H1 (cell line): ENCODE data around the gene TGFBR1. TPM values are rescaled to one million over a fixed set of nuclear protein-coding genes. Genes with fewer than 3 reads are reported as not detected.

Experiments
- ATF3 ChIP-seq: IDR thresholded peaks from 2 replicates; pipeline ENCODE4 v1.6.1; 2011; ENCODE audit warnings: low read depth, mild to moderate bottlenecking, low read length; ENCODE audit not compliant: insufficient read depth
- SIN3A ChIP-seq, 2 experiments: IDR thresholded peaks in 1 of 2; conservative IDR thresholded peaks in 1 of 2; 2 replicates each; pipeline ENCODE4 v1.6.1; 2011 to 2012; ENCODE audit warnings: low read length in 2 of 2, improper control_type of control experiment in 1 of 2, low read depth in 1 of 2, mild to moderate bottlenecking in 1 of 2
- TAF7 ChIP-seq: optimal IDR thresholded peaks from 2 replicates; pipeline ENCODE3; 2011; ENCODE audit warnings: low read depth, mild to moderate bottlenecking, inconsistent platforms, low read length, moderate library complexity, borderline replicate concordance
- polyA plus RNA-seq, 7 experiments: library from polyadenylated mRNA; depleted of rRNA in 3 of 7; stranded (reverse) in 5 of 7; unstranded in 2 of 7; fragments of >200 nt in 5 of 7; fragments of 200-250 nt in 2 of 7; gene quantifications; 1 replicate in 5 of 7; 2 replicates in 1 of 7; 4 replicates in 1 of 7; pipeline versions ENCODE4 v1.2.1 to v1.2.3, GENCODE V29; 2011 to 2013; ENCODE audit warnings: missing spikeins in 2 of 7, mixed read lengths in 2 of 7
- total RNA-seq: library from RNA; stranded (reverse); fragmentation: NEBNext Ultra II Directional; extraction: Animal tissue kit (Norgen Biotek cat#: 25700); gene quantifications from 2 replicates; pipeline ENCODE4 v1.2.1, GENCODE V29; 2021

Gene TGFBR1
- total and polyA plus RNA-seq, 2 of the 8 experiments (the other 6 are each of a cell fraction or from before 2014, with no cell fraction given), result 16.8 to 52.4 TPM

GRCh38 chr9:99189887-99190596 lies 85.1 kb downstream of the TGFBR1 start (continued):
- no peak for TF ChIP-seq ATF3
- TF ChIP-seq SIN3A (conservative IDR thresholded peaks at IDR 0.05 in 1 of 2, IDR thresholded peaks at IDR 0.05 in 1 of 2; ENCODE audit: low read depth in 1 of 2, low read length in 2 of 2), result no peak
- TF ChIP-seq TAF7, result no peak
- TF ChIP-seq, all 59 proteins: peak for 0
